ENCODE measurements around the gene ATP6V1E1. TPM values are rescaled to one million over a fixed set of nuclear protein-coding genes. Genes with fewer than 3 reads are reported as not detected.
A peak's percentile ranks its signal among the peaks of the same experiment; 100 is the strongest.
"Not testable (repeated sequence)": the region's sequence is repeated elsewhere in the genome, so short reads cannot be mapped to it uniquely, and the experiment has no call there.

Gene ATP6V1E1
- total RNA-seq, 3 donors from 2014 or later = 111 to 163 (median 117) TPM

DNA sequence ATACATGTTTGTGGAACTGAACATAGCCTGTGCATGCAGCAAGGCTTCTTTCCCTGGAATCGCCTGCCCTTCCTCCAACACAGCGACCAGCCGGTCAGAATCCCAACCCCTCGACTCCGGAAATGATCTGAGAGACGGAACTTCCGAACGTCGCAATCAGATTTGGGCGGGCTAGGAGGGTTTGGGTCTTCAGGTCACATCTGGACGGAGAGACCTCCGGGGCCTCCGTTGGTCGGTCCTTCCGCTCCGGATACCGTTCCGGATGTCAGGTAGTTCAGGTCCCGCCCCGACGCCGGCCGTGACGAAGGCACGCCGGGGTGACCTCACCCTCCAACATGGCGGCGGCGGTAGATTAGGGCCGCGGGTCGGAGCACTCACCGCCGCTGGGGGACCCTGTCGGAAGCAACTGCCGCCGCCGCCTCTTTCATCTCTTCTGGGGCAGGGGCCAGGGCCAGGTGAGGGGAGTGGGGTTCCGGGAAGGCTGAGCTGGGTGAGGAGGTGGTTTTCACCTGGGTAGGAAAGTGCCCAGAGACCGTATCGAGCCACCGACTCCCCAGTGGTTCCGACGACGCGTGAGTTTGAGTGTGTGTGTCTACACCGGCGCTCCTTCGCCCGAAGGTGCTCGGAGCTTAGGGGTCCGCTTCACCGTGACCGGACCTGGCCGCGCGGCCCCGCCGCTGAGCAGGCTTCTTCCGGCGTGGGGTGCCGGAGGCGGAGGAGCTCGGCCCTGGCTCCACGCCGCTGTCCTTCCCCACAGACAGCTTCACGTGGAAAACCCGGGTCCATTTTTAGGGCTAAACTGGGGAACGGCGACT, 10.1 kb upstream of the ATP6V1E1 start, which contains the start of gene BCL2L13:
BCL2L13 (plus strand) TSS at position 326 of the 815 bp plus-strand sequence. CDS start 16,955 bp downstream, outside the sequence.
- Histone ChIP-seq H3K27ac (peak within 1 kb of the TSS; percentile 100), H3K4me3 (peak within 1 kb of the TSS; percentile 75 to 92 (median 89)), H3K9me3 (no peaks in the 10 kb centered on the region), H3K27me3 (no peaks in the 10 kb centered on the region), H3K36me3 (no peaks in the 10 kb centered on the region), H3K4me1 (no peaks in the 10 kb centered on the region)
- TF ChIP-seq, protein P1, sequence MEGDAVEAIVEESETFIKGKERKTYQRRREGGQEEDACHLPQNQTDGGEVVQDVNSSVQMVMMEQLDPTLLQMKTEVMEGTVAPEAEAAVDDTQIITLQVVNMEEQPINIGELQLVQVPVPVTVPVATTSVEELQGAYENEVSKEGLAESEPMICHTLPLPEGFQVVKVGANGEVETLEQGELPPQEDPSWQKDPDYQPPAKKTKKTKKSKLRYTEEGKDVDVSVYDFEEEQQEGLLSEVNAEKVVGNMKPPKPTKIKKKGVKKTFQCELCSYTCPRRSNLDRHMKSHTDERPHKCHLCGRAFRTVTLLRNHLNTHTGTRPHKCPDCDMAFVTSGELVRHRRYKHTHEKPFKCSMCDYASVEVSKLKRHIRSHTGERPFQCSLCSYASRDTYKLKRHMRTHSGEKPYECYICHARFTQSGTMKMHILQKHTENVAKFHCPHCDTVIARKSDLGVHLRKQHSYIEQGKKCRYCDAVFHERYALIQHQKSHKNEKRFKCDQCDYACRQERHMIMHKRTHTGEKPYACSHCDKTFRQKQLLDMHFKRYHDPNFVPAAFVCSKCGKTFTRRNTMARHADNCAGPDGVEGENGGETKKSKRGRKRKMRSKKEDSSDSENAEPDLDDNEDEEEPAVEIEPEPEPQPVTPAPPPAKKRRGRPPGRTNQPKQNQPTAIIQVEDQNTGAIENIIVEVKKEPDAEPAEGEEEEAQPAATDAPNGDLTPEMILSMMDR (IDR thresholded peaks at IDR 0.05) = peak in 1 of 3 donors; percentile 34
- TF ChIP-seq POLR2AphosphoS5 (IDR thresholded peaks at IDR 0.05) = peak; percentile 92 to 99 (median 98)
- TF ChIP-seq POLR2A (IDR thresholded peaks at IDR 0.05) = peak; percentile 96
- peak; percentile 88 to 92 for DNase-seq (ENCODE audit: low spot score in 2 of 2)
- intact Hi-C loops (cut with DNase I; ENCODE audit: low total_unique reads) = no loop called here

DNA sequence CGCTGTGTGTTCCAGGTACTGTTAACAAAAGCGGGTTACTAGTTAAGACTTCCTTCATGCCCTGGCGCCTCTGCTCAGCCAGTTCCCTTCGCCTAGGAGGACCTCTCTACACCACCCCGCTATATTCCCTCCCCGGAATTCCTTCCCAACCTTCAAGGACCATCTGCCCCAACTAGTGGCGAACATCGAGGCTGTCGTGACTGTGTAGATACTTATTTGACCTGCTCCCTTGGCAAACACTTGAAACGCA, 9.6 kb upstream of the ATP6V1E1 start:
- no peak for DNase-seq (ENCODE audit: low spot score in 2 of 2)
- Histone ChIP-seq H3K4me1 (no peaks in the 10 kb centered on the region), H3K27ac (peak overlapping the region; percentile 100), H3K9me3 (no peaks in the 10 kb centered on the region), H3K27me3 (no peaks in the 10 kb centered on the region), H3K36me3 (no peaks in the 10 kb centered on the region), H3K4me3 (peak overlapping the region; percentile 75 to 92 (median 89))
- TF ChIP-seq POLR2A (IDR thresholded peaks at IDR 0.05) (no peak), POLR2AphosphoS5 (IDR thresholded peaks at IDR 0.05) (no peak)
- TF ChIP-seq, protein P1 (IDR thresholded peaks at IDR 0.05) = no peak
- intact Hi-C loops (cut with DNase I; ENCODE audit: low total_unique reads) = no loop called here

DNA sequence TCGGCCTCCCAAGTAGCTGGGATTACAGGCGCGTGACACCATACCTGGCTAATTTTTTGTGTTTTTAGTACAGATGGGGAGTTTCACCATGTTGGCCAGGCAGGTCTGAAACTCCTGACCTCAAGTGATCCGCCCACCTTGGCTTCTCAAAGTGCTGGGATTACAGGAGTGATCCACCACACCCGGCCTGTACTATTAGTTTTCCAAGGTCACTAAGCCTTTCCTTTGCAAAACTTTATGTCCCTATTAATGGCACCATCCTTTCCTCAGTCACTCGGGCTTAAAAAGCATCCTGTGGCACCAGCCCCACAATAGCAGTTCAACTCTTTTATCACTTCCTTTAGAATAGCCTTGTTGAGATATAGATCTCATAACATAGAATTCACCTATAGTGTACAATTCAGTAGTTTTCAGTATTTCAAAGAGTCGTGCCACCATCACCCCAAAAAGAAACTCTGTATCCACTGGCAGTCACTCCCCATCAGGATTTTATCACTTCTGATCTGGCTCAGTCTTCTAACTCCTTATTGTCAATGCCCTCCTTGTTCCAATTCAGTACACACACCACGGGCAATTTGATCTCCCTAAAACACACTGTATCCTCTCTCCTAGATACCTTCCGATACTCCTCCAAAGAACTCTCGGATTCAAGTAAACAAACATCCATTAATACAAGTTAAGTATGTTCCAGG, 9.1 kb upstream of the ATP6V1E1 start:
- DNase-seq (ENCODE audit: low spot score in 2 of 2) = no peak
- no peaks in the 10 kb centered on the region for H3K9me3 ChIP-seq
- no peaks in the 10 kb centered on the region for H3K27me3 ChIP-seq
- H3K36me3 ChIP-seq = no peaks in the 10 kb centered on the region
- H3K4me1 ChIP-seq = no peaks in the 10 kb centered on the region
- TF ChIP-seq POLR2AphosphoS5 (IDR thresholded peaks at IDR 0.05) = no peak
- TF ChIP-seq POLR2A (IDR thresholded peaks at IDR 0.05) = no peak
- TF ChIP-seq, protein P1 (IDR thresholded peaks at IDR 0.05) = no peak
- intact Hi-C loops (cut with DNase I; ENCODE audit: low total_unique reads) = no loop called here
- peak overlapping the region; percentile 100 for H3K27ac ChIP-seq
- peak overlapping the region; percentile 75 to 92 (median 89) for H3K4me3 ChIP-seq

DNA sequence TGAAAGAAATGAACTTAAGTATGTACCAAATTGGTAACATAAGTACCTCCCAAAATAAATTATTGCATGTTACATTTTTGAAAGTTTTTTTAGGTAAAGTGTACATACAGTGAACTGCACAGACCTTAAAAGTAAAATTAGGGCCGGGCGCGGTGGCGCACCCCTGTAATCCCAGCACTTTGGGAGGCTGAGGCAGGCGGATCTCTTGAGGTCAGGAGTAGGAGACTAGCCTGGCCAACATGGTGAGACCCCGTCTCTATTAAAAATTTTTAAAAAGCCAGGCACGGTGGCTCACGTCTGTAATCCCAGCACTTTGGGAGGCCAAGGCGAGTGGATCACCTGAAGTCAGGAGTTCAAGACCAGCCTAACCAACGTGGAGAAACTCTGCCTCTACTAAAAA, 8.3 kb upstream of the ATP6V1E1 start:
- H3K36me3 ChIP-seq; H3K4me3 ChIP-seq; H3K9me3 ChIP-seq; H3K27me3 ChIP-seq; intact Hi-C loops (cut with DNase I; ENCODE audit: low total_unique reads); H3K4me1 ChIP-seq; DNase-seq (ENCODE audit: low spot score in 2 of 2); H3K27ac ChIP-seq: not testable (repeated sequence)

DNA sequence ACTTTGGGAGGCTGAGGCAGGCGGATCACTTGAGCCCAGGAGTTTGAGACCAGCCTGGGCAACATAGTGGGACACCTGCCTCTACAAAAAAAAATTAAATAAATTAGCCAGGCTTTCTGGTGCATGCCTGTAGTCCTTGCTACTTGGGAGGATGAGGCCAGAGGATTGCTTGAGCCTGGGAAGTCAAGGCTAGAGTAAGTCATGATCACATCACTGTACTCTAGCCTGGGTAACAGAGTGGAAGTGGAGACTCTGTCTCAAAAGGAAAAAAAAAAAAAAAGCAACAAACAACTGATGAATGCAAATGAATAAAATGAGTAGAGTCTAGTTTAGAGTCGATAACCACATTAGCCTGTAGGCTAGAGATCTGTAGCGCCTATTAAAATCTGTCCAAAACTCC, 6.1 kb upstream of the ATP6V1E1 start:
- peaks cover 0 to 6% of the 10 kb centered on the region in 2 donors for H3K4me1 ChIP-seq
- H3K36me3 ChIP-seq = no peaks in the 10 kb centered on the region
- no peaks in the 10 kb centered on the region for H3K9me3 ChIP-seq
- no peak overlapping the region for H3K4me3 ChIP-seq
- peak overlapping the region in 1 of 2 donors; percentile 79 for H3K27ac ChIP-seq
- H3K27me3 ChIP-seq = no peaks in the 10 kb centered on the region
- TF ChIP-seq, protein P1 (IDR thresholded peaks at IDR 0.05) = no peak
- no peak for TF ChIP-seq POLR2AphosphoS5 (IDR thresholded peaks at IDR 0.05)
- no peak for TF ChIP-seq POLR2A (IDR thresholded peaks at IDR 0.05)
- no peak for DNase-seq (ENCODE audit: low spot score in 2 of 2)
- intact Hi-C loops (cut with DNase I; ENCODE audit: low total_unique reads) = no loop called here

Measured in breast epithelium (tissue), 4 donors.